Gastrocnemius medialis (tissue), 4 donors: ENCODE measurements around the gene HDAC4. TPM values are rescaled to one million over a fixed set of nuclear protein-coding genes. Genes with fewer than 3 reads are reported as not detected.

Source experiments
- ATAC-seq, 2 donors: fragments of 150-250 bp; one replicate each; pipeline ENCODE4 v1.9.1; 2016
- DNase-seq, 2 donors: peaks; one replicate each; pipeline ENCODE4 v3.0.0-alpha.2; 2019
- H3K27ac ChIP-seq, 4 donors: fragments of 200-600 bp; sonication (generic); 1 replicate in 1 of 4; 2 replicates in 3 of 4; pipeline ENCODE4 v1.5.1; 2016 to 2018; ENCODE audit warnings: mild to moderate bottlenecking in 2 of 4, moderate library complexity in 1 of 4
- H3K27me3 ChIP-seq, 3 donors: fragments of 200-600 bp; sonication (generic) in 2 of 3; 1 replicate in 1 of 3; 2 replicates in 2 of 3; pipeline versions ENCODE4 v1.5.1 to v1.6.0; 2016 to 2019; ENCODE audit warnings: mild to moderate bottlenecking in 1 of 3, moderate library complexity in 1 of 3
- H3K36me3 ChIP-seq, 2 donors: fragments of 200-600 bp; sonication (generic) in 1 of 2; one replicate each; pipeline ENCODE4 v1.5.1; 2017 to 2018
- H3K4me1 ChIP-seq, 2 donors: fragments of 200-600 bp; sonication (generic) in 1 of 2; one replicate each; pipeline ENCODE4 v1.5.1; 2016 to 2017; ENCODE audit warnings: mild to moderate bottlenecking in 2 of 2
- H3K4me3 ChIP-seq, 4 donors: fragments of 200-600 bp; sonication (generic) in 3 of 4; 1 replicate in 1 of 4; 2 replicates in 3 of 4; pipeline ENCODE4 v1.5.1; 2016 to 2019; ENCODE audit warnings: mild to moderate bottlenecking in 2 of 4
- H3K9me3 ChIP-seq, 3 donors: fragments of 200-600 bp; sonication (generic) in 2 of 3; 1 replicate in 1 of 3; 2 replicates in 2 of 3; pipeline ENCODE4 v1.5.1; 2016 to 2019
- POLR2A ChIP-seq, 2 donors: fragments of 450-650 bp; IDR thresholded peaks; one replicate each; pipeline ENCODE4 v1.6.1; 2017; ENCODE audit warnings: antibody characterized with exemption in 2 of 2, mild to moderate bottlenecking in 2 of 2, moderate library complexity in 2 of 2
- in situ Hi-C, 4 donors: fragments of 200-750 bp; cut with MboI; loops; one replicate each; pipeline versions ENCODE4 v1.15.0 to v1.8.0; 2017; ENCODE audit warnings: low sequenced_read_pairs in 4 of 4
- intact Hi-C: fragments of 100-400 bp; cut with DNase I; formaldehyde crosslinking; loops from one replicate; pipeline ENCODE4 v1.15.1; 2023; ENCODE audit warnings: low total_unique reads
- total RNA-seq, 4 donors: library from RNA; depleted of rRNA; stranded (reverse); fragments of >200 nt; gene quantifications; one replicate each; pipeline versions ENCODE4 v1.1.0 to v1.2.3, GENCODE V29; 2016
- TF ChIP-seq, protein P1 (sequence below), 5 experiments: fragments of 450-650 bp in 3 of 5; fragments of 200-600 bp in 2 of 5; sonication (generic) in 2 of 5; IDR thresholded peaks in 4 of 5; conservative IDR thresholded peaks in 1 of 5; 1 replicate in 4 of 5; 2 replicates in 1 of 5; pipeline ENCODE4 v1.5.1; 2016 to 2019; ENCODE audit warnings: antibody characterized with exemption in 5 of 5, mild to moderate bottlenecking in 3 of 5, moderate library complexity in 3 of 5

The HDAC4 gene
- total RNA-seq, 4 donors from 2014 or later = 23.6 to 257 (median 119) TPM

DNA sequence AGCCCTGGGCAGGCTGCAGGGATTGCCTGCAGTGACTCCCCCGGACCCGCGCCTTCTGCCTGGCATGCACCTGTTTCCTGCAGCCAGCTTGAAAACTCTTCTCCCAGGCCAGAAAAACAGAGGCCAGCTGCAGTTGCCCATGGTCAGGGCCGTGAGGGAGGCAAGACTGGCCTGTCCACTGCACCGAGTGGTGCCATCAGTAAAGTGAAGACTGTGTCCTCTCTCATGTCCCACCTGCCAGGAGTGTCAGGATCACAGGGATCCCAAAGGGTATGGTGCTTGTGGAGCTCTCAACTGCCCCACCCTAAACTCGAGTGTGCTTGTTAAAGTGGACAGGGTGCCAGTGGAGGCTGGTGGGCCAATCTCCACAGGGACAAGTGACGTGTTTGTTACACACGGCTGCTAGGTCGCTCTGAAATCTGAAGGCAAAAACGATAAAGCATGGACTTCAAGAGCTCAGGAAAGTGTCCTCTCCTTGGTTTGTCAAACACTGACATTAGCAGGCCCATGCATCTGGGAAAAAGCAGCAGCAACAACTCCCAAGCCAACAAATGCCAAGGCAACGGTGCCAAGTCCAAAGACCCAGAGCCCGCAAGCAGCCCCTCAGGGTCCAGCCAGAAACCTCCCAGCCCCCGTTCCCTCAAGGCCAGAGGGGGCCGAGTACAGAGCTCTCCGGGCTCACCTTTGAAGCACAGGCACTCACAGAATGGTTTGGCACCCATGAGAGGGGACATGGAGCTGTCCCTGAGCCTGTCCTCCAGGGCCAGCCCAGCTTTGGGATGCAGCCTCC lies 213.2 kb downstream of the HDAC4 start:
- TF ChIP-seq, protein P1, sequence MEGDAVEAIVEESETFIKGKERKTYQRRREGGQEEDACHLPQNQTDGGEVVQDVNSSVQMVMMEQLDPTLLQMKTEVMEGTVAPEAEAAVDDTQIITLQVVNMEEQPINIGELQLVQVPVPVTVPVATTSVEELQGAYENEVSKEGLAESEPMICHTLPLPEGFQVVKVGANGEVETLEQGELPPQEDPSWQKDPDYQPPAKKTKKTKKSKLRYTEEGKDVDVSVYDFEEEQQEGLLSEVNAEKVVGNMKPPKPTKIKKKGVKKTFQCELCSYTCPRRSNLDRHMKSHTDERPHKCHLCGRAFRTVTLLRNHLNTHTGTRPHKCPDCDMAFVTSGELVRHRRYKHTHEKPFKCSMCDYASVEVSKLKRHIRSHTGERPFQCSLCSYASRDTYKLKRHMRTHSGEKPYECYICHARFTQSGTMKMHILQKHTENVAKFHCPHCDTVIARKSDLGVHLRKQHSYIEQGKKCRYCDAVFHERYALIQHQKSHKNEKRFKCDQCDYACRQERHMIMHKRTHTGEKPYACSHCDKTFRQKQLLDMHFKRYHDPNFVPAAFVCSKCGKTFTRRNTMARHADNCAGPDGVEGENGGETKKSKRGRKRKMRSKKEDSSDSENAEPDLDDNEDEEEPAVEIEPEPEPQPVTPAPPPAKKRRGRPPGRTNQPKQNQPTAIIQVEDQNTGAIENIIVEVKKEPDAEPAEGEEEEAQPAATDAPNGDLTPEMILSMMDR (IDR thresholded peaks at IDR 0.05 in 4 of 5, conservative IDR thresholded peaks at IDR 0.05 in 1 of 5) = no peak
- no peak for TF ChIP-seq POLR2A (IDR thresholded peaks at IDR 0.05)
- H3K27me3 ChIP-seq = no peaks in the 10 kb centered on the region
- H3K4me3 ChIP-seq = no peak overlapping the region
- intact Hi-C loops (no loop called here), in situ Hi-C loops (no loop called here)
- peak; percentile 1 to 8 for DNase-seq
- peaks cover 12% of the 10 kb centered on the region in 2 donors for H3K4me1 ChIP-seq
- H3K27ac ChIP-seq = peak overlapping the region in 3 of 4 donors; percentile 12 to 67 (median 21)
- no peaks in the 10 kb centered on the region for H3K9me3 ChIP-seq
- ATAC-seq = peak in 1 of 2 donors; percentile 6
- H3K36me3 ChIP-seq = peaks cover 0 to 48% of the 10 kb centered on the region in 2 donors

DNA sequence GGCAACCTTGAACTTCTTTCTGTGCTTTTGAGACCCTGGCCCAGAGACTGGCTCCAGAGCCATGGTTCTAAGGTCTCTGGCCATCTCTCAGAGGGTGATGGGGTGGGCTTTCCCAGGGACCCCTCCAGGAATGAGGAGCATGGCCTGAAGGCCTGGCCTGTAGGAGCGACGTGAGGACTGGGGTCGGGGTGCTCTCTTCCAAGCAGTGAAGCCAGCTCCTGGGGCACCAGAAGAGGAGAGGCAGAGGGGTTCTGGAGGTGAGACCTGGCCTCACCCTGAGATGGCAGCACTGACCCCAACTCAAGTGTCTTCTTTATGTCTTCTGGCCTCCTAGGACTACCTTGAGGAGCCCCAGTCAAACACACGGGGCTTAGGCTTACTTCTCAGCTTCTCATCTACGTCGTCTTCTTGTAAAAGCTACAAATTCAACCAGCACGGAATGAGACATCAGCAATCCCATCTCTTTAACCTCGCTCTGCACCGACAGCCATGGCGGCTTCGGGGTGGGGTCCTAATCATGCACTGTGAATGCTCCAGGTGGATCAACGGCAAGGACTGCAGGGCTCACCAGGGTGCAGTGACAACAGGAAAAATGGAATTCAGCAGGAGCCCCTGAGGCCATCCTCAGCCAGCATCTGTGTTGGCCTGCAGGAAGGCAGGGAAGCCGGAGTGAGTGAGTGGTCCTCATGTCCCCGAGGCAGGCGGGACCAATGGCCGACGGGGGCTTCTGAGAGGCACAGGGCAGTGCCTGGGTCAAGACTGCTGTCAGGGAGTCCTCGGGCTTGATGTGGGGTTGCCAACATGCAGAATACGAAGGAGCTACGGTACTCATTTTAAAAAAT lies 214.1 kb downstream of the HDAC4 start:
- no peak for ATAC-seq
- Histone ChIP-seq H3K9me3 (no peaks in the 10 kb centered on the region), H3K4me1 (peaks cover 2 to 4% of the 10 kb centered on the region in 2 donors), H3K36me3 (peaks cover 0 to 57% of the 10 kb centered on the region in 2 donors), H3K4me3 (no peak overlapping the region), H3K27me3 (no peaks in the 10 kb centered on the region), H3K27ac (peak overlapping the region in 2 of 4 donors; percentile 10 to 35)
- intact Hi-C loops = no loop called here
- no peak for TF ChIP-seq POLR2A (IDR thresholded peaks at IDR 0.05)
- TF ChIP-seq, protein P1 (IDR thresholded peaks at IDR 0.05 in 4 of 5, conservative IDR thresholded peaks at IDR 0.05 in 1 of 5) = no peak
- peak; percentile 1 to 11 for DNase-seq
- in situ Hi-C loops = no loop called here

DNA sequence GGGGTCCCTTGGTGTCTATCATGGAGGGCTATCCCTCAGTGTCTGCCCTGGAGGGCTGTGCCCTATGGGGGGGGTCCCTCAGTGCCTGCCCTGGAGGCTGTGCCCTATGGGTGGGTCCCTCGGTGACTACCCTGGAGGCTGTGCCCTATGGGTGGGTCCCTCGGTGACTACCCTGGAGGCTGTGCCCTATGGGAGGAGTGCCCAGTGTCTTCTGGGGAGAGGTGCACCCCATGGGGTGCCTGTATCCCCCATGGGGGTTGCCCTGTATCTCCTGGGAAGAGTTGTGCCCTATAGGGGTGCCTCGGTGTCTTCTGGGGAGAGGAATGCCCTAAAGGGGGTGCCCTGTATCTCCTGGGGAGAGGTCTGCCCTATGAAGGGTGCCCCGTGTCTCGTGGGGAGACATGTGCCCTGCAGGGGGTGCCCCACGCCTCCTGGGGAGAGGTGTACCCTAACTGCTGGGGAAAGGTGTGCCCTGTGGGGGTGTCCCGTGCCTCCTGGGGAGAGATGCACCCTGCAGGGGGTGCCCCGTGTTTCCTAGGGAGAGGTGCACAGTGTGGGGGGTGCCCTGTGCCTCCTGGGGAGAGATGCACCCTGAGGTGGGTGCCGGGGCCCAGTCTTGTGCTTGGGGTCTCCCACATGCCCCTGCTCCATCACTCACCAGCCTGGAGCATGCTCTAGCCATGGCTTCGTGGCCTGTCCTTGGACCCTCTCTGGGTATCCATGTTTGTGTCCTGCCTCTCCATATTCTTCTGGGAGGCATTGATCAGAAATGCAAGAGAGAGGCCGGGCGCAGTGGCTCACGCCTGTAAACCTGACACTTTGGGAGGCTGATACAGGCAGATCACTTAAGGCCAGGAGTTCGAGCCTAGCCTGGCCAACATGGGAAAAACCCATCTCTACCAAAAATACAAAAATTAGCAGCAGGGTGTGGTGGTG lies 215.6 kb downstream of the HDAC4 start:
- Histone ChIP-seq H3K27me3 (no peaks in the 10 kb centered on the region), H3K27ac (peak overlapping the region in 2 of 4 donors; percentile 23 to 33), H3K4me1 (peaks cover 0 to 4% of the 10 kb centered on the region in 2 donors), H3K4me3 (no peak overlapping the region), H3K36me3 (peaks cover 0 to 61% of the 10 kb centered on the region in 2 donors), H3K9me3 (no peaks in the 10 kb centered on the region)
- ATAC-seq (no peak), DNase-seq (peak in 1 of 2 donors; percentile 9)
- peak in 1 of 2 donors; percentile 3 for TF ChIP-seq POLR2A (IDR thresholded peaks at IDR 0.05)
- TF ChIP-seq, protein P1 (IDR thresholded peaks at IDR 0.05 in 4 of 5, conservative IDR thresholded peaks at IDR 0.05 in 1 of 5) = no peak
- intact Hi-C loops = no loop called here
- in situ Hi-C loops = no loop called here

DNA sequence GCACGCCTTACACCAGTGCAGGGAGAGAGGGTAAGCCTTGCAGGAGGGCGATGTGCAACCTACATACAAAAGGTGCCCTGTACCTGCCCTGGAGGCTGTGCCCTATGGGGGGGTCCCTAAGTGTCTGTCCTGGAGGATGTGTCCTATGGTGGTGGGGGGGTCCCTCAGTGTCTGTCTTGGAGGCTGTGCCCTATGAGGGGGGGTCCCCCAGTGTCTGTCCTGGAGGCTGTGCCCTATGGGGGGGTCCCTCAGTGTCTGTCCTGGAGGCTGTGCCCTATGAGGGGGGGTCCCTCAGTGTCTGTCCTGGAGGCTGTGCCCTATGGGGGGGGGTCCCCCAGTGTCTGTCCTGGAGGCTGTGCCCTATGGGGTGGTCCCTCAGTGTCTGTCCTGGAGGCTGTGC lies 216.6 kb downstream of the HDAC4 start:
- in situ Hi-C loops (no loop called here), intact Hi-C loops (no loop called here)
- no peak overlapping the region for H3K4me3 ChIP-seq
- H3K36me3 ChIP-seq = peaks cover 0 to 61% of the 10 kb centered on the region in 2 donors
- peaks cover 0 to 4% of the 10 kb centered on the region in 2 donors for H3K4me1 ChIP-seq
- no peak for TF ChIP-seq POLR2A (IDR thresholded peaks at IDR 0.05)
- TF ChIP-seq, protein P1 (IDR thresholded peaks at IDR 0.05 in 4 of 5, conservative IDR thresholded peaks at IDR 0.05 in 1 of 5) = no peak
- peak in 1 of 2 donors; percentile 5 for DNase-seq
- ATAC-seq = no peak
- H3K27ac ChIP-seq = no peak overlapping the region
- no peaks in the 10 kb centered on the region for H3K9me3 ChIP-seq
- H3K27me3 ChIP-seq = no peaks in the 10 kb centered on the region
